HG03139 (cell line): Measurements from ENCODE around the gene CNIH2.
A peak's percentile ranks its signal among the peaks of the same experiment; 100 is the strongest.
"Not testable (repeated sequence)": the region's sequence is repeated elsewhere in the genome, so short reads cannot be mapped to it uniquely, and the experiment has no call there.

Source experiments
- ATAC-seq: cut with Tn5 transposase; IDR thresholded peaks from one replicate; pipeline ENCODE4 v1.9.1; 2021; ENCODE audit not compliant: unreplicated experiment

Gene CNIH2

GRCh38 chr11:66291303-66291705, 13.3 kb downstream of the CNIH2 start:
- ATAC-seq = no peak

- no peak for ATAC-seq
Observed at GRCh38 chr11:66291706-66292542, 13.9 kb downstream of the CNIH2 start, which contains the start of gene TMEM151A. TMEM151A (plus strand) TSS chr11:66291894; CDS start chr11:66292014, 120 bp downstream.

- ATAC-seq = no peak
Observed at GRCh38 chr11:66292543-66293332, 14.8 kb downstream of the CNIH2 start.

- no peak for ATAC-seq
Observed at GRCh38 chr11:66293352-66293751, 15.4 kb downstream of the CNIH2 start.

GRCh38 chr11:66293777-66294625, 16.0 kb downstream of the CNIH2 start:
- no peak for ATAC-seq

- no peak for ATAC-seq
Observed at GRCh38 chr11:66294626-66295620, 16.9 kb downstream of the CNIH2 start.

GRCh38 chr11:66297610-66298009, 19.6 kb downstream of the CNIH2 start:
- no peak for ATAC-seq

GRCh38 chr11:66299186-66299585, 21.2 kb downstream of the CNIH2 start:
- ATAC-seq = no peak

GRCh38 chr11:66302656-66303055, 24.7 kb downstream of the CNIH2 start:
- ATAC-seq = no peak

GRCh38 chr11:66309475-66309874, 31.5 kb downstream of the CNIH2 start:
- no peak for ATAC-seq

GRCh38 chr11:66310324-66310723, 32.3 kb downstream of the CNIH2 start:
- ATAC-seq = no peak

GRCh38 chr11:66310803-66311440, 32.9 kb downstream of the CNIH2 start:
- ATAC-seq = not testable (repeated sequence)

GRCh38 chr11:66311470-66311964, 33.5 kb downstream of the CNIH2 start:
- ATAC-seq = no peak

GRCh38 chr11:66311965-66312548, 34.1 kb downstream of the CNIH2 start:
- peak; percentile 51 for ATAC-seq

GRCh38 chr11:66312549-66313320, 34.8 kb downstream of the CNIH2 start:
- ATAC-seq = peak; percentile 59

- no peak for ATAC-seq
Observed at GRCh38 chr11:66313321-66314185, 35.6 kb downstream of the CNIH2 start.

- ATAC-seq = no peak
Observed at GRCh38 chr11:66314186-66314501, 36.2 kb downstream of the CNIH2 start.
